HepG2 (cell line): ENCODE measurements around the gene MYH10. TPM values are rescaled to one million over a fixed set of nuclear protein-coding genes. Genes with fewer than 3 reads are reported as not detected.

Experiments
- AKAP8 ChIP-seq: sonication (generic); formaldehyde crosslinking; IDR thresholded peaks from 2 replicates; pipeline ENCODE4 v1.5.1; 2020; ENCODE audit warnings: mild to moderate bottlenecking, missing genetic modification reagents
- BCL6 ChIP-seq: IDR thresholded peaks from 2 replicates; pipeline ENCODE4 v1.6.1; 2016; ENCODE audit warnings: missing genetic modification reagents, missing compliant biosample characterization
- CEBPB ChIP-seq: IDR thresholded peaks from 2 replicates; pipeline ENCODE4 v1.6.1; 2011; ENCODE audit warnings: low read depth, low read length, improper control_type of control experiment, borderline replicate concordance
- ELF1 ChIP-seq: sonication (generic); formaldehyde crosslinking; IDR thresholded peaks from 2 replicates; pipeline ENCODE4 v1.4.0; 2020; ENCODE audit warnings: missing genetic modification reagents
- ETS1 ChIP-seq: sonication (generic); formaldehyde crosslinking; IDR thresholded peaks from 2 replicates; pipeline ENCODE4 v1.4.0; 2020; ENCODE audit warnings: missing genetic modification reagents
- HDAC1 ChIP-seq: sonication (generic); formaldehyde crosslinking; IDR thresholded peaks from 2 replicates; pipeline ENCODE4 v1.5.1; 2020; ENCODE audit warnings: mild to moderate bottlenecking, missing genetic modification reagents
- KLF11 ChIP-seq: IDR thresholded peaks from 2 replicates; pipeline ENCODE4 v1.6.1; 2016; ENCODE audit warnings: missing compliant biosample characterization
- MLLT10 ChIP-seq: sonication (generic); formaldehyde crosslinking; IDR thresholded peaks from 2 replicates; pipeline ENCODE4 v1.4.0; 2020; ENCODE audit warnings: missing genetic modification reagents
- NFYB ChIP-seq: sonication (generic); formaldehyde crosslinking; IDR thresholded peaks from 2 replicates; pipeline ENCODE4 v1.4.0; 2020; ENCODE audit warnings: missing genetic modification reagents
- NPAS2 ChIP-seq: sonication (generic); formaldehyde crosslinking; IDR thresholded peaks from 2 replicates; pipeline ENCODE4 v1.8.0; 2022; ENCODE audit warnings: mild to moderate bottlenecking, missing genetic modification reagents, borderline replicate concordance
- NR2F1 ChIP-seq, 2 experiments: fragments of 450-650 bp in 1 of 2; formaldehyde crosslinking in 1 of 2; IDR thresholded peaks; 2 replicates each; pipeline versions ENCODE4 v1.5.0 to v1.6.1; 2016 to 2020; ENCODE audit warnings: mild to moderate bottlenecking in 1 of 2, missing compliant biosample characterization in 1 of 2, missing genetic modification reagents in 1 of 2, moderate library complexity in 1 of 2
- NR3C1 ChIP-seq: sonication (generic); formaldehyde crosslinking; IDR thresholded peaks from 2 replicates; pipeline ENCODE4 v1.4.0; 2020; ENCODE audit warnings: missing genetic modification reagents
- RELA ChIP-seq: sonication (generic); formaldehyde crosslinking; IDR thresholded peaks from 2 replicates; pipeline ENCODE4 v1.4.0; 2020; ENCODE audit warnings: missing genetic modification reagents
- SNAI1 ChIP-seq: sonication (generic); formaldehyde crosslinking; IDR thresholded peaks from 2 replicates; pipeline ENCODE4 v1.5.0; 2020; ENCODE audit warnings: mild to moderate bottlenecking, missing genetic modification reagents, borderline replicate concordance
- SP1 ChIP-seq, 2 experiments: fragments of 450-650 bp in 1 of 2; sonication (generic) in 1 of 2; formaldehyde crosslinking in 1 of 2; IDR thresholded peaks; 2 replicates each; pipeline versions ENCODE4 v1.4.0 to v1.6.1; 2016 to 2020; ENCODE audit warnings: missing genetic modification reagents in 1 of 2
- SRSF1 ChIP-seq: fragments of 200-400 bp; formaldehyde crosslinking; optimal IDR thresholded peaks from 2 replicates; pipeline ENCODE3; 2017; ENCODE audit warnings: mild to moderate bottlenecking, low read depth, low read length, moderate library complexity
- STAT5B ChIP-seq: sonication (generic); formaldehyde crosslinking; IDR thresholded peaks from 2 replicates; pipeline ENCODE4 v1.4.0; 2020; ENCODE audit warnings: missing genetic modification reagents
- THAP7 ChIP-seq: sonication (generic); formaldehyde crosslinking; IDR thresholded peaks from 2 replicates; pipeline ENCODE4 v1.8.1; 2023; ENCODE audit warnings: mild to moderate bottlenecking, missing genetic modification reagents
- ZBTB37 ChIP-seq: sonication (generic); formaldehyde crosslinking; IDR thresholded peaks from 2 replicates; pipeline ENCODE4 v1.4.0; 2020; ENCODE audit warnings: mild to moderate bottlenecking, missing genetic modification reagents
- ZBTB7A ChIP-seq: sonication (generic); formaldehyde crosslinking; IDR thresholded peaks from 2 replicates; pipeline ENCODE4 v1.8.0; 2022; ENCODE audit warnings: mild to moderate bottlenecking, missing genetic modification reagents
- ZKSCAN1 ChIP-seq: fragments of 150-350 bp; IDR thresholded peaks from 2 replicates; pipeline ENCODE4 v1.6.1; 2014; ENCODE audit warnings: low read length
- ZNF205 ChIP-seq: IDR thresholded peaks from 2 replicates; pipeline ENCODE4 v1.6.1; 2018; ENCODE audit warnings: missing biosample characterization, missing genetic modification reagents
- ZNF280D ChIP-seq: sonication (generic); formaldehyde crosslinking; IDR thresholded peaks from 2 replicates; pipeline ENCODE4 v1.5.1; 2020; ENCODE audit warnings: mild to moderate bottlenecking, missing genetic modification reagents
- ZNF598 ChIP-seq: sonication (generic); formaldehyde crosslinking; IDR thresholded peaks from 2 replicates; pipeline ENCODE4 v1.5.1; 2020; ENCODE audit warnings: mild to moderate bottlenecking, missing genetic modification reagents, borderline replicate concordance
- ZNF883 ChIP-seq: sonication (generic); formaldehyde crosslinking; IDR thresholded peaks from 2 replicates; pipeline ENCODE4 v1.5.1; 2020; ENCODE audit warnings: mild to moderate bottlenecking, missing genetic modification reagents; ENCODE audit errors: not compliant biosample characterization
- ZSCAN22 ChIP-seq: sonication (generic); formaldehyde crosslinking; IDR thresholded peaks from 2 replicates; pipeline ENCODE4 v1.4.0; 2020; ENCODE audit warnings: mild to moderate bottlenecking, missing genetic modification reagents
- polyA plus RNA-seq, 8 experiments: library from polyadenylated mRNA; depleted of rRNA in 3 of 8; stranded (reverse) in 7 of 8; unstranded in 1 of 8; fragments of >200 nt; fragmentation: Illumina TruSeq in 4 of 8; extraction: Trizol in 4 of 8; gene quantifications; 2 replicates each; pipeline versions ENCODE4 v1.2.1 to v1.2.3, GENCODE V29; 2011 to 2016; ENCODE audit warnings: low read depth in 4 of 8, missing spikeins in 1 of 8, mixed read lengths in 1 of 8; ENCODE audit not compliant: insufficient read depth in 1 of 8
- total RNA-seq, 5 experiments: library from RNA; depleted of rRNA; stranded (reverse); fragments of >200 nt; fragmentation: Illumina TruSeq; extraction: Trizol; gene quantifications; 2 replicates each; pipeline ENCODE4 v1.2.3, GENCODE V29; 2016; ENCODE audit warnings: low read depth in 1 of 5

Gene MYH10
- total and polyA plus RNA-seq, 2 of the 13 experiments (the other 11 are each of a cell fraction or from before 2014, with no cell fraction given): 43.4 to 68.6 TPM

GRCh38 chr17:8630227-8630801 lies at the start of gene MYH10 (continued):
- peak; percentile 26; the same call in 1 of the 2 replicates for TF ChIP-seq ELF1
- TF ChIP-seq STAT5B (CRISPR knock-in tag): 0 out of 2 replicates have a peak, but pooled peaks have one; percentile 11
- TF ChIP-seq ZSCAN22 (CRISPR knock-in tag): no peak
- no peak for TF ChIP-seq NFYB (CRISPR knock-in tag)
- TF ChIP-seq ZNF883 (CRISPR knock-in tag): no peak
- 0 out of 2 replicates have a peak, but pooled peaks have one; percentile 58 for TF ChIP-seq KLF11
- TF ChIP-seq AKAP8 (CRISPR knock-in tag): no peak
- no peak for TF ChIP-seq NPAS2
- no peak for TF ChIP-seq CEBPB
- 0 out of 2 replicates have a peak, but pooled peaks have one; percentile 6 for TF ChIP-seq SNAI1 (CRISPR knock-in tag)
- TF ChIP-seq ETS1: 0 out of 2 replicates have a peak, but pooled peaks have one; percentile 84
- TF ChIP-seq ZNF280D (CRISPR knock-in tag): 0 out of 2 replicates have a peak, but pooled peaks have one; percentile 51
- no peak for TF ChIP-seq RELA (CRISPR knock-in tag)
- no peak for TF ChIP-seq MLLT10 (CRISPR knock-in tag)
- no peak for TF ChIP-seq NR3C1 (CRISPR knock-in tag)
- TF ChIP-seq ZBTB37 (CRISPR knock-in tag): no peak
- TF ChIP-seq ZKSCAN1: no peak
- no peak; the same call in 1 of the 2 replicates for TF ChIP-seq ZNF205 (CRISPR knock-in tag)
- TF ChIP-seq THAP7 (CRISPR knock-in tag): no peak
- no peak for TF ChIP-seq ZNF598 (CRISPR knock-in tag)
- TF ChIP-seq ZBTB7A (CRISPR knock-in tag): peak; percentile 56; the same call in 1 of the 2 replicates
- no peak for TF ChIP-seq NR2F1 (CRISPR knock-in tag; IDR thresholded peaks at IDR 0.05)
- no peak for TF ChIP-seq SP1 (IDR thresholded peaks at IDR 0.05)
- TF ChIP-seq SP1 (CRISPR knock-in tag; IDR thresholded peaks at IDR 0.05): peak; percentile 21; the same call in 1 of the 2 replicates
- 0 out of 2 replicates have a peak, but pooled peaks have one; percentile 15 for TF ChIP-seq HDAC1 (CRISPR knock-in tag)
- no peak for TF ChIP-seq BCL6
- TF ChIP-seq SRSF1: no peak
